ENCODE results near the gene A3GALT2.

A3GALT2 gene

GRCh38 chr1:33349778-33350610, 29.1 kb upstream of the A3GALT2 start:
- FAIRE-seq: no peak

DNA sequence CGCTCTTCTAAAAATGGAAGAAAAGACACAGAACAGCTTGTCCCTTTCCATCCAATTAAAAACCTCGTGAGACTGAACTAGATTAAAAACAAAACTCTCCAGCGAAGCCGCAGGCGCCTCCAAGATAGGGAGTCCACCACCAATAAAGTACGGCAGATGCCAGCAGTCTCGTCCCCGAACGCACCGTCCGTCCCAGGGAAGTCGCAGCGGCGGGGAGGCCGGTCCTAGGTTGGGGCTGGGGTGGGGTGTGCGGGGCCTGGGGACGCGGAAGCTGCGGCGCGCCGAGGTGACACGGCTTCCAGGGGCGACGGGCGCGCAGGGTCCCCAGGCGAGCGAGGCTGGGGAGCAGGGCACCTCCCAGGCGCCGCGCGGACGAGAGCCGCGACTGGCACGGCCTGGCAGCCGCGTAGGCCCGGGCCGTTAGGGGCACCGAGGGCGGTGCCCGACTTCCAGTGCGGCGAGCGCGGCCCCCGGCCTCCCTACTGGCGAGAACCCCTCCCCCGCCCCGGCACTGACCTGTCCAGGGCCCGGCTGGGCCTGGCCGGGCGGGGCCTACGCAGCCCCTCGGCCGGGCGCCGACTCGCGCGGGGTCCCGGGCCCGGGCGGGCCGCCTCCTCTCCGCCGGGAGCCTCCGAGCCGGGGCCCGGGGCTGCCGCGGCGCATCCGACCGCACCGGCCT, 28.3 kb upstream of the A3GALT2 start:
- no peak for FAIRE-seq

- no peak for FAIRE-seq
These were observed 27.8 kb upstream of the A3GALT2 start for GRCh38 chr1:33348676-33349080.

- no peak for FAIRE-seq
These were observed 27.3 kb upstream of the A3GALT2 start for GRCh38 chr1:33348194-33348593.

GRCh38 chr1:33347650-33347992, 26.7 kb upstream of the A3GALT2 start:
- FAIRE-seq: no peak

DNA sequence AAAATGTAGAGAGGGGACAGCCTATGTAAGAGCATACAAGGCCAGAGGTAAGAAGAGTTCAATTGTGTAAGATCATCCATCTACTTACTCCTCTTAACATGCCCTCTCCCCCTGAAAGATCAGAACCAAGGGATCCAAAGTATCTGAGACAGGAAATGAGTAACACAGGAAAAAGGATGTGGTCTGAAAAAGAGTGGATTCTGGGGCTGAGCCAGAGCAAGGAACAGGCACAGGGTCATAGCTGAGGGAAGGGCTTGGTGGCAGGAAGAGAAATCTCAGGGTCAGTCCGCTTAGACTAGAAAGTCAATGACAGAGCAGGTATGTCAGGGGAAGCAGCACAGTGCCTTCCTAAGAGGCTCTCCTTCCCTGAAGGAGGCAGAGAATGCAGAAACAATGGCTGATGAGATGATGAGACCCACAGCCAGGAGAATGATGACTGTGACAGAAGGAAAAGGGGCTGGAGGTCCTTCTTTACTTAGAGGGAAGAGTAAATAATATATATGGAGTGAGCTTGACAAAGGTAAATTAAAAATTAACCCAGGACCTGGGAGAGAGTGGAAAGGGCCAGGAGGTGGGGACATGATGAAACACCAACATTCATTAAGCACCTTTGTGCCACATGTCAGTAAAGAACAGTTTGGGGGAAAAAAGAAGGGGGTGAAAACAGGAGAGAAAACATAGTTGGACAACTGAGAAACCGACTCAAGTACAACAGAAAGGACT, 26.2 kb upstream of the A3GALT2 start:
- no peak for FAIRE-seq

- no peak for FAIRE-seq
These were observed 25.6 kb upstream of the A3GALT2 start for GRCh38 chr1:33346533-33346926.

GRCh38 chr1:33344896-33345560, 24.1 kb upstream of the A3GALT2 start:
- no peak for FAIRE-seq

GRCh38 chr1:33343539-33343938, 22.6 kb upstream of the A3GALT2 start:
- no peak for FAIRE-seq

GRCh38 chr1:33342041-33342723, 21.3 kb upstream of the A3GALT2 start:
- no peak for FAIRE-seq

DNA sequence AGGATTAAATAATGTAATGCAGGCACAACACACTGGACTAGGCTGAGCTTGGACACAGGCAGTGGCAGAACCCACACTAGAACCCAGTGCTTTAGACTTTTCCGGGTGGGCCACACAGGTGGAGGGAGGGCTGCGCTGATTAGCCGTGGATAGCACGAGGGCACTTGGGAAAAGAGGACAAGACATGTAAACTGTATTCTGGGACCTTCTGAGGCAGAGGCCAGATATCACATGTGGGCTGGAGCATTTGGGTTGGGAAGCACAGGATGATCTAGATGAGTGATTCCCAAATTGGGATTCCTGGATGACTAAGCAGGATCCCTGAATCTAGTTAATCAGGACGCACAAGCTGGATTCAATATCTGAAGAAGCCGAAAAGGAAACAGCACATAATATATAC, 20.3 kb upstream of the A3GALT2 start:
- no peak for FAIRE-seq

DNA sequence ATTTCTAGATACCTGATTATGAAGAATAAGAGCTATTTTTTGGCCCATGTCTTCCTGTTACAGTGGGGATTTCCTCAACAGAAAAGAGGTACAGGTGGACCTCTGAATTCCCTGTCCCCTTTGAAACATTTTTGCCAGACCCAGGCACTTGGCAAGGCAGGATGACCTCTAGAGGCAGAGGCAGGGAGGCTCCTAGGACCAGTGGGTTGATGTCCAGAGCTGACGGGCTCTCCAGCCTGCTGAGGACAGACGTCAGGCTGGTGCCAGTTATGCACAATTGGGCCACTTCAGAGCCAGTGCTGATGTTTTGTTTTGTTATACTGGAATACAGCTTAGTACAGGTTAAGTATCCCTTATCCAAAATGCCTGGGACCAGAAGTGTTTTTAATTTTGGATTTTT, 18.5 kb upstream of the A3GALT2 start:
- FAIRE-seq: no peak

- no peak for FAIRE-seq
These were observed 17.7 kb upstream of the A3GALT2 start for GRCh38 chr1:33338440-33339211.

DNA sequence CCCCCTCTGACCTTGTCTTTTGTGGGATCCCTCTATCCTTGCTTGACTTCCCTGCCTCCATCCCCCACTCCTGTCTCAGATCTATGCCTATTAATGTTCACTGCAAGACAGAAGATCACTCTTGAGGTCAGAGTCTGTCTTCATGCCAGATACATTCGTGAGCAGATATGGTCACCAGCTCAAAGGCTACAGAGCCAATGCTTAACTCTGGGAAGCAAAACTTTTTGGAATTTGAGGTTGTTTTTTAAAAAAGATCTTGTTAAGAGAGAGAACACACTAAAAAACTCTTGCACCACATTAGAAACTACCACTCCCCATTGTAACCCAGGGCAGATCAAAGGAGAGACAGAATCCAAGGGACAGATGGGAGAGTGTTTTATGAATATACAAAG, 17.1 kb upstream of the A3GALT2 start:
- no peak for FAIRE-seq

DNA sequence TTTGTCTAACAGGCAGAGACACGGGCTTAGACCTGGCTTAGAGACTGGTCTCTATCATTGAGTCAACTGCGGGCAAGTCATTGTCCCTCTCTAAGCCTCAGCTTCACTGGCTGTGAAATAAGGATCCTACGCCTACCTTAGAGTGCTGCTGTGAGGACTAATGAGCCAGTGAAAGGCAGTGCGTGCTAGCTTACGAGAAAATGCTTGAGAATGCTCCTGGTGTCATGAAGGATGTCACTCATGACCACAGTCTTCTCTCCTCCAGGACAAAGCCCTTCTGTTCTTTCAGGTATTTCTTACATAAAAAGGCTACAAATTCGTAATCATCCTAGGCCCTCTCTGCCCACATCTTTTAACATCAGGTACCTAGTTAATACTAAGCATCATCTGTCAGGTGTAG, 16.5 kb upstream of the A3GALT2 start:
- no peak for FAIRE-seq

- FAIRE-seq: no peak
These were observed 15.7 kb upstream of the A3GALT2 start for GRCh38 chr1:33336580-33336979.

GRCh38 chr1:33335020-33335419, 14.1 kb upstream of the A3GALT2 start:
- FAIRE-seq: no peak

GRCh38 chr1:33334081-33334552, 13.2 kb upstream of the A3GALT2 start:
- no peak for FAIRE-seq

GRCh38 chr1:33332881-33333280, 12.0 kb upstream of the A3GALT2 start:
- no peak for FAIRE-seq

DNA sequence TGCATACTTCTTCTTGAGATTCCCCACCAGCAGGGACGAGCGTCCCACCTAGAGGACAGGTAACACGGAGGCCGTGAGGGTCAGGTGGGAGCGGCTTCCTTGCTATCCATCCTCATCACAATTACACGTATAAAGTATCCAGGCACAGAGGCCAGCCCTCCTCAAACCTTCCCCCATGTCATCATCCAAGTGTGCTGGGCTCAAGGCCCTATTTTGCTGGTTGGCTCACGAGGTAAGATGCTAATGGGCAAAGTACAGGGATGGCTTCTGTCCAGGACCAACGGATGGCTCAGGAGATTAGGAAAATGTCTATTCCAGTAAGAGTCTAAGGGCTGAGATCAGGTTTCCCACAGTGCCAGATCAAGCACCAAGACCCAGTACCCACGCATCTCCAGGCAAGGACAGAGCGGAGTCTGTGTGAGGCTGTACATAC, 11.5 kb upstream of the A3GALT2 start:
- no peak for FAIRE-seq

GRCh38 chr1:33331444-33332356, 10.8 kb upstream of the A3GALT2 start:
- no peak for FAIRE-seq

Data from A204.1 (cell line).